HepG2 (cell line): ENCODE results near the gene DAB1. TPM values are rescaled to one million over a fixed set of nuclear protein-coding genes. Genes with fewer than 3 reads are reported as not detected.

Experiments
- AHR ChIP-seq: IDR thresholded peaks from 2 replicates; pipeline ENCODE4 v1.6.1; 2018; ENCODE audit warnings: missing genetic modification reagents, missing compliant biosample characterization
- AKAP8 ChIP-seq: sonication (generic); formaldehyde crosslinking; IDR thresholded peaks from 2 replicates; pipeline ENCODE4 v1.5.1; 2020; ENCODE audit warnings: mild to moderate bottlenecking, missing genetic modification reagents
- FOXK2 ChIP-seq: fragments of 450-650 bp; IDR thresholded peaks from 2 replicates; pipeline ENCODE4 v1.6.1; 2016
- HNF4A ChIP-seq: sonication (generic); formaldehyde crosslinking; IDR thresholded peaks from 2 replicates; pipeline ENCODE4 v1.4.0; 2020; ENCODE audit warnings: missing genetic modification reagents
- HOXA3 ChIP-seq: sonication (generic); formaldehyde crosslinking; IDR thresholded peaks from 2 replicates; pipeline ENCODE4 v1.5.0; 2020; ENCODE audit warnings: missing genetic modification reagents
- KAT8 ChIP-seq: IDR thresholded peaks from 2 replicates; pipeline ENCODE4 v1.6.1; 2016; ENCODE audit warnings: missing genetic modification reagents, missing compliant biosample characterization
- KIAA2018 ChIP-seq: sonication (generic); formaldehyde crosslinking; IDR thresholded peaks from 2 replicates; pipeline ENCODE4 v1.5.0; 2020; ENCODE audit warnings: mild to moderate bottlenecking, missing genetic modification reagents, borderline replicate concordance
- NKX3-1 ChIP-seq: sonication (generic); formaldehyde crosslinking; IDR thresholded peaks from 2 replicates; pipeline ENCODE4 v1.5.0; 2020; ENCODE audit warnings: missing genetic modification reagents
- NR2F1 ChIP-seq, 2 experiments: fragments of 450-650 bp in 1 of 2; formaldehyde crosslinking in 1 of 2; IDR thresholded peaks; 2 replicates each; pipeline versions ENCODE4 v1.5.0 to v1.6.1; 2016 to 2020; ENCODE audit warnings: mild to moderate bottlenecking in 1 of 2, missing compliant biosample characterization in 1 of 2, missing genetic modification reagents in 1 of 2, moderate library complexity in 1 of 2
- SOX6 ChIP-seq, 2 experiments: fragments of 450-650 bp in 1 of 2; sonication (generic) in 1 of 2; formaldehyde crosslinking in 1 of 2; IDR thresholded peaks; 2 replicates each; pipeline versions ENCODE4 v1.4.0 to v1.6.1; 2017 to 2020; ENCODE audit warnings: antibody characterized with exemption in 1 of 2, mild to moderate bottlenecking in 1 of 2, missing genetic modification reagents in 1 of 2
- SP1 ChIP-seq, 2 experiments: fragments of 450-650 bp in 1 of 2; sonication (generic) in 1 of 2; formaldehyde crosslinking in 1 of 2; IDR thresholded peaks; 2 replicates each; pipeline versions ENCODE4 v1.4.0 to v1.6.1; 2016 to 2020; ENCODE audit warnings: missing genetic modification reagents in 1 of 2
- STAT6 ChIP-seq: sonication (generic); formaldehyde crosslinking; IDR thresholded peaks from 2 replicates; pipeline ENCODE4 v1.4.0; 2020; ENCODE audit warnings: missing genetic modification reagents, mild to moderate bottlenecking, borderline replicate concordance
- USF2 ChIP-seq, 2 experiments: sonication (generic) in 1 of 2; formaldehyde crosslinking in 1 of 2; IDR thresholded peaks; 2 replicates each; pipeline versions ENCODE4 v1.5.1 to v1.6.1; 2011 to 2020; ENCODE audit warnings: borderline replicate concordance in 1 of 2, low read depth in 1 of 2, low read length in 1 of 2, mild to moderate bottlenecking in 1 of 2, missing genetic modification reagents in 1 of 2, moderate library complexity in 1 of 2
- YY1 ChIP-seq: IDR thresholded peaks from 2 replicates; pipeline ENCODE4 v1.6.1; 2011; ENCODE audit warnings: low read length, low read depth, moderate library complexity, mild to moderate bottlenecking; ENCODE audit not compliant: insufficient read depth, insufficient replicate concordance
- ZBTB21 ChIP-seq: sonication (generic); formaldehyde crosslinking; IDR thresholded peaks from 2 replicates; pipeline ENCODE4 v1.4.0; 2020; ENCODE audit warnings: missing genetic modification reagents
- ZNF124 ChIP-seq: sonication (generic); formaldehyde crosslinking; IDR thresholded peaks from 2 replicates; pipeline ENCODE4 v1.4.0; 2020; ENCODE audit warnings: missing genetic modification reagents
- ZNF678 ChIP-seq: sonication (generic); formaldehyde crosslinking; IDR thresholded peaks from 2 replicates; pipeline ENCODE4 v1.4.0; 2020; ENCODE audit warnings: mild to moderate bottlenecking, missing genetic modification reagents
- polyA plus RNA-seq, 8 experiments: library from polyadenylated mRNA; depleted of rRNA in 3 of 8; stranded (reverse) in 7 of 8; unstranded in 1 of 8; fragments of >200 nt; fragmentation: Illumina TruSeq in 4 of 8; extraction: Trizol in 4 of 8; gene quantifications; 2 replicates each; pipeline versions ENCODE4 v1.2.1 to v1.2.3, GENCODE V29; 2011 to 2016; ENCODE audit warnings: low read depth in 4 of 8, missing spikeins in 1 of 8, mixed read lengths in 1 of 8; ENCODE audit not compliant: insufficient read depth in 1 of 8
- total RNA-seq, 5 experiments: library from RNA; depleted of rRNA; stranded (reverse); fragments of >200 nt; fragmentation: Illumina TruSeq; extraction: Trizol; gene quantifications; 2 replicates each; pipeline ENCODE4 v1.2.3, GENCODE V29; 2016; ENCODE audit warnings: low read depth in 1 of 5

Gene DAB1
- total and polyA plus RNA-seq, 2 of the 13 experiments (the other 11 are each of a cell fraction or from before 2014, with no cell fraction given), result 0.04 to 0.13 TPM

- TF ChIP-seq ZBTB21 (CRISPR knock-in tag), result peak; percentile 84
- no peak for TF ChIP-seq YY1
- TF ChIP-seq HNF4A, result peak; percentile 76
- no peak for TF ChIP-seq ZNF124 (CRISPR knock-in tag)
- TF ChIP-seq USF2 (IDR thresholded peaks at IDR 0.05; ENCODE audit: low read depth, low read length), result 0 out of 2 replicates have a peak, but pooled peaks have one; percentile 9
- TF ChIP-seq USF2 (CRISPR knock-in tag; IDR thresholded peaks at IDR 0.05; ENCODE audit: borderline replicate concordance), result no peak; the same call in 1 of the 2 replicates
- no peak for TF ChIP-seq SP1 (IDR thresholded peaks at IDR 0.05)
- TF ChIP-seq SP1 (CRISPR knock-in tag; IDR thresholded peaks at IDR 0.05), result no peak
- 0 out of 2 replicates have a peak, but pooled peaks have one; percentile 31 for TF ChIP-seq HOXA3
- no peak for TF ChIP-seq AKAP8 (CRISPR knock-in tag)
- TF ChIP-seq NR2F1 (CRISPR knock-in tag; IDR thresholded peaks at IDR 0.05), result no peak
- no peak for TF ChIP-seq SOX6 (IDR thresholded peaks at IDR 0.05)
- peak; percentile 22; the same call in 1 of the 2 replicates for TF ChIP-seq SOX6 (CRISPR knock-in tag; IDR thresholded peaks at IDR 0.05)
- no peak for TF ChIP-seq STAT6 (CRISPR knock-in tag)
- no peak for TF ChIP-seq KAT8 (CRISPR knock-in tag)
- TF ChIP-seq ZNF678 (CRISPR knock-in tag), result no peak
- TF ChIP-seq NKX3-1 (CRISPR knock-in tag), result no peak
- no peak for TF ChIP-seq KIAA2018
- TF ChIP-seq AHR, result no peak
- no peak for TF ChIP-seq FOXK2
These were observed 112.9 kb downstream of the DAB1 start (continued) for GRCh38 chr1:57311006-57311405.
